ENCODE data around the gene METTL24. TPM values are rescaled to one million over a fixed set of nuclear protein-coding genes. Genes with fewer than 3 reads are reported as not detected.
"Not testable (repeated sequence)": the region's sequence is repeated elsewhere in the genome, so short reads cannot be mapped to it uniquely, and the experiment has no call there.

Gene METTL24
- total RNA-seq, 4 donors from 2014 or later: 0.45 to 1.7 TPM; not detected in 2

DNA sequence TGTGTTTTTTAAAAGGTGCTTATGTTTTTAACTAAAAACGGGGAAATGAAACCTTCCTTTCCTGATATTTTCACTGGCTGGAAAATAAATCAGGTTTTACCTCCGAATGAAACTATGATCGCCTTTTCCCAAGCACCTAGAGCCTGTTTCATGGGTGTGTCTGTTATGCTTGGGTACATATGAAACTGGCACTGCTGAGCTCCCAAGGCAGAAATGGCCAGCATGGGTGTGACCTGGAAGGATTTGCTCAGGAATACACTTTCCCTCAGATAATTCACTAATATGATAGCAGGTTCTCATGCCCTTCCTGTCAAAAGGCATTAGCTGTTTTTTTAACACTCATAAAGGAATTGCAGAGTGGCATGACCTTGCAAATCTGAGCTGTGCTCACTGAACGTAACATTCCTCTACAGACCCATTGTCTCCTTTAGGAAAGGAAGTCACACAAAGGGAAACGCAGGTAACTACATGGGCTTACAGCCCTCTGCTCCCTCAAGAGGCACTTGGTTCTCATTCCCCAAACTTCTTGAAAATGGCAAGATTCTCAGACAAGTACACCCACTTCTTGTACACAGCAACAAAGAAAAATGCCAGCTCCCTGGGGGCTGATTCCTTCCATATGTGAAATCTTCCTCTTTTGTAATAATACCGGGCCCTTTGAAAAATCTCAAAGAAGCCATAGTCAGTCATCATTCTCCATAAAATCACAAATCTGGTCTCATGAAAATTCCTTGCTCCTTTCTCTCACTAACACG, 72.7 kb downstream of the METTL24 start:
- TF ChIP-seq, protein P1, sequence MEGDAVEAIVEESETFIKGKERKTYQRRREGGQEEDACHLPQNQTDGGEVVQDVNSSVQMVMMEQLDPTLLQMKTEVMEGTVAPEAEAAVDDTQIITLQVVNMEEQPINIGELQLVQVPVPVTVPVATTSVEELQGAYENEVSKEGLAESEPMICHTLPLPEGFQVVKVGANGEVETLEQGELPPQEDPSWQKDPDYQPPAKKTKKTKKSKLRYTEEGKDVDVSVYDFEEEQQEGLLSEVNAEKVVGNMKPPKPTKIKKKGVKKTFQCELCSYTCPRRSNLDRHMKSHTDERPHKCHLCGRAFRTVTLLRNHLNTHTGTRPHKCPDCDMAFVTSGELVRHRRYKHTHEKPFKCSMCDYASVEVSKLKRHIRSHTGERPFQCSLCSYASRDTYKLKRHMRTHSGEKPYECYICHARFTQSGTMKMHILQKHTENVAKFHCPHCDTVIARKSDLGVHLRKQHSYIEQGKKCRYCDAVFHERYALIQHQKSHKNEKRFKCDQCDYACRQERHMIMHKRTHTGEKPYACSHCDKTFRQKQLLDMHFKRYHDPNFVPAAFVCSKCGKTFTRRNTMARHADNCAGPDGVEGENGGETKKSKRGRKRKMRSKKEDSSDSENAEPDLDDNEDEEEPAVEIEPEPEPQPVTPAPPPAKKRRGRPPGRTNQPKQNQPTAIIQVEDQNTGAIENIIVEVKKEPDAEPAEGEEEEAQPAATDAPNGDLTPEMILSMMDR (IDR thresholded peaks at IDR 0.05): no peak
- TF ChIP-seq POLR2AphosphoS5 (IDR thresholded peaks at IDR 0.05) (no peak), POLR2A (IDR thresholded peaks at IDR 0.05) (no peak), EP300 (IDR thresholded peaks at IDR 0.05) (no peak)
- Histone ChIP-seq H3K27ac (no peak overlapping the region), H3K4me1 (peaks cover 4% of the 10 kb centered on the region), H3K27me3 (no peaks in the 10 kb centered on the region), H3K9me3 (no peaks in the 10 kb centered on the region), H3K36me3 (no peaks in the 10 kb centered on the region), H3K4me3 (no peak overlapping the region)
- no peak for DNase-seq (ENCODE audit: low spot score in 2 of 2)
- WGBS: 56% methylated on average over 7 of the region's 7 CpGs

- DNase-seq (ENCODE audit: low spot score in 2 of 2): no peak
- Histone ChIP-seq H3K27me3 (no peaks in the 10 kb centered on the region), H3K9me3 (no peaks in the 10 kb centered on the region), H3K4me3 (no peak overlapping the region), H3K27ac (no peak overlapping the region), H3K4me1 (peaks cover 4% of the 10 kb centered on the region), H3K36me3 (no peaks in the 10 kb centered on the region)
- TF ChIP-seq POLR2AphosphoS5 (IDR thresholded peaks at IDR 0.05) (no peak), POLR2A (IDR thresholded peaks at IDR 0.05) (no peak), EP300 (IDR thresholded peaks at IDR 0.05) (no peak)
- TF ChIP-seq, protein P1 (IDR thresholded peaks at IDR 0.05): no peak
These were observed 73.3 kb downstream of the METTL24 start for GRCh38 chr6:110284855-110285254.

GRCh38 chr6:110283657-110284056, 74.5 kb downstream of the METTL24 start:
- 77% methylated on average over 2 of the region's 2 CpGs for WGBS
- H3K27me3 ChIP-seq: no peaks in the 10 kb centered on the region
- no peak overlapping the region for H3K27ac ChIP-seq
- H3K4me1 ChIP-seq: peaks cover 4% of the 10 kb centered on the region
- no peaks in the 10 kb centered on the region for H3K36me3 ChIP-seq
- no peak for TF ChIP-seq POLR2A (IDR thresholded peaks at IDR 0.05)
- TF ChIP-seq, protein P1 (IDR thresholded peaks at IDR 0.05): no peak
- no peak for TF ChIP-seq POLR2AphosphoS5 (IDR thresholded peaks at IDR 0.05)
- TF ChIP-seq EP300 (IDR thresholded peaks at IDR 0.05): no peak
- DNase-seq (ENCODE audit: low spot score in 2 of 2): no peak
- no peaks in the 10 kb centered on the region for H3K9me3 ChIP-seq
- no peak overlapping the region for H3K4me3 ChIP-seq

GRCh38 chr6:110282412-110282811, 75.7 kb downstream of the METTL24 start:
- WGBS: 24% methylated on average over 1 of the region's 1 CpG
- H3K36me3 ChIP-seq: no peaks in the 10 kb centered on the region
- no peaks in the 10 kb centered on the region for H3K9me3 ChIP-seq
- TF ChIP-seq POLR2A (IDR thresholded peaks at IDR 0.05) (no peak), EP300 (IDR thresholded peaks at IDR 0.05) (no peak), POLR2AphosphoS5 (IDR thresholded peaks at IDR 0.05) (no peak)
- TF ChIP-seq, protein P1 (IDR thresholded peaks at IDR 0.05): no peak
- peaks cover 4% of the 10 kb centered on the region for H3K4me1 ChIP-seq
- no peak for DNase-seq (ENCODE audit: low spot score in 2 of 2)
- H3K4me3 ChIP-seq: no peak overlapping the region
- H3K27ac ChIP-seq: no peak overlapping the region
- no peaks in the 10 kb centered on the region for H3K27me3 ChIP-seq

- Histone ChIP-seq H3K4me1 (no peaks in the 10 kb centered on the region), H3K27me3 (no peaks in the 10 kb centered on the region), H3K9me3 (no peaks in the 10 kb centered on the region), H3K27ac (no peak overlapping the region), H3K36me3 (no peaks in the 10 kb centered on the region), H3K4me3 (no peak overlapping the region)
- WGBS: 69% methylated on average over 7 of the region's 7 CpGs
- DNase-seq (ENCODE audit: low spot score in 2 of 2): no peak
- no peak for TF ChIP-seq POLR2AphosphoS5 (IDR thresholded peaks at IDR 0.05)
- TF ChIP-seq, protein P1 (IDR thresholded peaks at IDR 0.05): no peak
- no peak for TF ChIP-seq EP300 (IDR thresholded peaks at IDR 0.05)
- TF ChIP-seq POLR2A (IDR thresholded peaks at IDR 0.05): no peak
These were observed 81.0 kb downstream of the METTL24 start for GRCh38 chr6:110277100-110277665.

DNA sequence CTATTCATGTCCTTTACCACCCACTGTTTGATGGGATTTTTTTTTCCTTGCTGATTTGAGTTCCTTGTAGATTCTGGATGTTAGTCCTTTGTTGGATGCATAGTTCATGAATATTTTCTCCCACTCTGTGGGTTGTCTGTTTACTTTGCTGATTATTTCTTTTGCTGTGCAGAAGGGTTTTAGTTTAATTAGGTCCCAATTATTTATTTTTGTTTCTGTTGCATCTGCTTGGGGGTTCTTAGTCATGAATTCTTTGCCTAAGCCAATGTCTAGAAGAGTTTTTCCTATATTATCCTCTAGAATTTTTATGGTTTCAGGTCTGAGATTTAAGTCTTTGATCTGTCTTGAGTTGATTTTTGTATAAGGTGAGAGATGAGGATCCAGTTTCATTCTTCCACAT, 85.4 kb downstream of the METTL24 start:
- H3K27ac ChIP-seq; H3K36me3 ChIP-seq; H3K4me3 ChIP-seq; DNase-seq (ENCODE audit: low spot score in 2 of 2); H3K27me3 ChIP-seq; H3K9me3 ChIP-seq; H3K4me1 ChIP-seq: not testable (repeated sequence)
